Esophagus muscularis mucosa (tissue), 4 donors: ENCODE measurements around the gene DYRK4.

Experiments used
- EP300 ChIP-seq: sonication (generic); formaldehyde crosslinking; IDR thresholded peaks from one replicate; pipeline ENCODE4 v1.6.1; 2017; ENCODE audit warnings: antibody characterized with exemption
- POLR2A ChIP-seq: fragments of 450-650 bp; IDR thresholded peaks from one replicate; pipeline ENCODE4 v1.6.1; 2017; ENCODE audit warnings: antibody characterized with exemption, moderate library complexity, mild to moderate bottlenecking, low read depth
- TF ChIP-seq, protein P1 (sequence below), 3 experiments: fragments of 200-600 bp in 2 of 3; fragments of 450-650 bp in 1 of 3; sonication (generic) in 2 of 3; IDR thresholded peaks; one replicate each; pipeline ENCODE4 v1.5.1; 2017 to 2019; ENCODE audit warnings: antibody characterized with exemption in 3 of 3, mild to moderate bottlenecking in 2 of 3, moderate library complexity in 1 of 3

DNA sequence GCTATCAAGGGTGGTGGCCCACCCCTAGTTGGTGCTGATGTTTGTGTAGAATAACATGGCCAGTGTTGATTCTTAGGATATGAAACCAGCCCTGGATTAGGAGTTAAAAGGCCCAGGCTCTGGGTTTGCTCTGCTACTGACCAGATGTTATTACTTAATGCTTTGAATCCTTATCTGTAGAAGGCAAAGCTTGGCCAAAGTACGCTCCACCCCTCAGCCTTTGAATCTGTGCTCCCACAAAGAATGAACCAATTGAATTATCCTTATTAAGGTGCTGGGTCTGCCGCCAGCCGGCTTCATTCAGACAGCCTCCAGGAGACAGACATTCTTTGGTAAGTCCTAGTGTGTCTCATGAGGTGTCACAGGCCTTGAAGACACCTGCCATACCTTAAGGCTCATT, 45.0 kb downstream of the DYRK4 start:
- TF ChIP-seq, protein P1, sequence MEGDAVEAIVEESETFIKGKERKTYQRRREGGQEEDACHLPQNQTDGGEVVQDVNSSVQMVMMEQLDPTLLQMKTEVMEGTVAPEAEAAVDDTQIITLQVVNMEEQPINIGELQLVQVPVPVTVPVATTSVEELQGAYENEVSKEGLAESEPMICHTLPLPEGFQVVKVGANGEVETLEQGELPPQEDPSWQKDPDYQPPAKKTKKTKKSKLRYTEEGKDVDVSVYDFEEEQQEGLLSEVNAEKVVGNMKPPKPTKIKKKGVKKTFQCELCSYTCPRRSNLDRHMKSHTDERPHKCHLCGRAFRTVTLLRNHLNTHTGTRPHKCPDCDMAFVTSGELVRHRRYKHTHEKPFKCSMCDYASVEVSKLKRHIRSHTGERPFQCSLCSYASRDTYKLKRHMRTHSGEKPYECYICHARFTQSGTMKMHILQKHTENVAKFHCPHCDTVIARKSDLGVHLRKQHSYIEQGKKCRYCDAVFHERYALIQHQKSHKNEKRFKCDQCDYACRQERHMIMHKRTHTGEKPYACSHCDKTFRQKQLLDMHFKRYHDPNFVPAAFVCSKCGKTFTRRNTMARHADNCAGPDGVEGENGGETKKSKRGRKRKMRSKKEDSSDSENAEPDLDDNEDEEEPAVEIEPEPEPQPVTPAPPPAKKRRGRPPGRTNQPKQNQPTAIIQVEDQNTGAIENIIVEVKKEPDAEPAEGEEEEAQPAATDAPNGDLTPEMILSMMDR (IDR thresholded peaks at IDR 0.05), result no peak
- no peak for TF ChIP-seq POLR2A
- TF ChIP-seq EP300, result no peak
